Measurements from ENCODE around the gene DGKI. TPM values are rescaled to one million over a fixed set of nuclear protein-coding genes. Genes with fewer than 3 reads are reported as not detected.

DGKI gene
- total RNA-seq, 4 donors from 2014 or later, result 0.44 to 1.1 (median 1.0) TPM; not detected in 1

GRCh38 chr7:137878333-137878961 lies 31.7 kb upstream of the DGKI start:
- Histone ChIP-seq H3K27ac (peak overlapping the region; percentile 73 to 87 (median 82)), H3K4me1 (peaks cover 16 to 56% (median 55%) of the 10 kb centered on the region in 3 donors), H3K4me3 (no peak overlapping the region), H3K9me3 (peaks cover 0 to 7% (median 4%) of the 10 kb centered on the region in 3 donors), H3K27me3 (no peaks in the 10 kb centered on the region), H3K36me3 (peaks cover 0 to 76% (median 5%) of the 10 kb centered on the region in 3 donors)
- DNase-seq, result no peak
- WGBS, 2 donors, result 35 to 37% methylated on average over 3 to 7 of the region's 8 CpGs
- TF ChIP-seq CTCF (IDR thresholded peaks at IDR 0.05), result no peak
- intact Hi-C loops (cut with DNase I), result no loop called here

- TF ChIP-seq CTCF (IDR thresholded peaks at IDR 0.05), result no peak
- no peak for TF ChIP-seq POLR2A (IDR thresholded peaks at IDR 0.05)
- Histone ChIP-seq H3K36me3 (peaks cover 0 to 64% (median 5%) of the 10 kb centered on the region in 3 donors), H3K4me1 (peaks cover 16 to 48% (median 45%) of the 10 kb centered on the region in 3 donors), H3K27ac (peak overlapping the region in 3 of 4 donors; percentile 80 to 87 (median 83)), H3K4me3 (no peak overlapping the region), H3K27me3 (no peaks in the 10 kb centered on the region), H3K9me3 (peaks cover 0 to 7% (median 4%) of the 10 kb centered on the region in 3 donors)
- intact Hi-C loops (cut with DNase I), result no loop called here
- WGBS, 2 donors, result 69 to 78% methylated on average over 5 of the region's 5 CpGs
- no peak for DNase-seq
These were observed 30.4 kb upstream of the DGKI start for GRCh38 chr7:137877027-137877675.

GRCh38 chr7:137875746-137876145 lies 29.0 kb upstream of the DGKI start:
- WGBS, 2 donors, result 93 to 98% methylated on average over 4 of the region's 4 CpGs
- intact Hi-C loops (cut with DNase I), result no loop called here

GRCh38 chr7:137873979-137874777 lies 27.4 kb upstream of the DGKI start:
- Histone ChIP-seq H3K9me3 (no peaks in the 10 kb centered on the region), H3K4me3 (no peak overlapping the region), H3K27ac (peak overlapping the region; percentile 12 to 67 (median 54)), H3K36me3 (peaks cover 0 to 34% (median 0%) of the 10 kb centered on the region in 3 donors), H3K4me1 (peaks cover 6 to 28% (median 16%) of the 10 kb centered on the region in 3 donors), H3K27me3 (no peaks in the 10 kb centered on the region)
- intact Hi-C loops (cut with DNase I), result no loop called here
- no peak for DNase-seq
- WGBS, 2 donors, result 70 to 77% methylated on average over 7 of the region's 7 CpGs
- TF ChIP-seq CTCF (IDR thresholded peaks at IDR 0.05) (no peak), POLR2A (IDR thresholded peaks at IDR 0.05) (no peak)

More at GRCh38 chr7:137875746-137876145, 29.0 kb upstream of the DGKI start:
- H3K4me1 ChIP-seq, result peaks cover 16 to 41% (median 31%) of the 10 kb centered on the region in 3 donors
- no peak for DNase-seq
- TF ChIP-seq CTCF (IDR thresholded peaks at IDR 0.05) (no peak), POLR2A (IDR thresholded peaks at IDR 0.05) (no peak)
- H3K36me3 ChIP-seq, result peaks cover 0 to 50% (median 0%) of the 10 kb centered on the region in 3 donors
- H3K27me3 ChIP-seq, result no peaks in the 10 kb centered on the region
- H3K4me3 ChIP-seq, result no peak overlapping the region
- H3K27ac ChIP-seq, result peak overlapping the region in 2 of 4 donors; percentile 53 to 67
- no peaks in the 10 kb centered on the region for H3K9me3 ChIP-seq
